HEK293 (cell line): ENCODE data around the gene HIRA.

Source experiments
- CTCF ChIA-PET: fragments of 350-600 bp; formaldehyde crosslinking; extraction: SDS; loops from one replicate; lab custom pipeline; 2021; ENCODE audit warnings: antibody characterized with exemption; lab: Yijun Ruan, JAX
- POLR2A ChIA-PET: fragments of 300-600 bp; formaldehyde crosslinking; extraction: SDS; loops from one replicate; lab custom pipeline; 2020; ENCODE audit warnings: antibody characterized with exemption, inconsistent platforms; lab: Yijun Ruan, JAX
- H3K27ac ChIP-seq: fragments of 200-500 bp; sonication (Bioruptor generic); 2 replicates; pipeline ENCODE4 v1.5.1; 2014; ENCODE audit warnings: low read depth, low read length, control low read depth, inconsistent platforms; ENCODE audit errors: extremely low read depth
- H3K36me3 ChIP-seq, 2 experiments: fragments of 200-500 bp in 1 of 2; sonication (Bioruptor generic) in 1 of 2; 1 replicate in 1 of 2; 2 replicates in 1 of 2; pipeline ENCODE4 v1.5.1; 2014 to 2017; ENCODE audit warnings: inconsistent platforms in 2 of 2, low read length in 2 of 2; ENCODE audit not compliant: control insufficient read depth in 2 of 2, insufficient read depth in 1 of 2
- H3K4me1 ChIP-seq: fragments of 200-500 bp; sonication (Bioruptor generic); 2 replicates; pipeline ENCODE4 v1.5.1; 2014; ENCODE audit warnings: mild to moderate bottlenecking, low read length, inconsistent platforms; ENCODE audit not compliant: control insufficient read depth, insufficient read depth
- H3K4me3 ChIP-seq: 2 replicates; pipeline ENCODE4 v1.5.1; 2011; ENCODE audit warnings: low read depth, mild to moderate bottlenecking, control low read depth, low read length, moderate library complexity
- H3K9me3 ChIP-seq: fragments of 200-500 bp; sonication (Bioruptor generic); 2 replicates; pipeline ENCODE4 v1.5.1; 2014; ENCODE audit warnings: low read depth, low read length, inconsistent platforms; ENCODE audit not compliant: control insufficient read depth, insufficient read depth
- KLF10 ChIP-seq: fragments of 450-650 bp; IDR thresholded peaks from 2 replicates; pipeline ENCODE4 v1.5.1; 2018; ENCODE audit warnings: missing biosample characterization, mild to moderate bottlenecking, missing genetic modification characterization
- KLF9 ChIP-seq: fragments of 450-650 bp; formaldehyde crosslinking; IDR thresholded peaks from 2 replicates; pipeline ENCODE4 v1.5.1; 2016; ENCODE audit warnings: missing biosample characterization, missing genetic modification characterization, low read depth
- OVOL3 ChIP-seq: fragments of 450-650 bp; formaldehyde crosslinking; IDR thresholded peaks from 2 replicates; pipeline ENCODE4 v1.5.1; 2016; ENCODE audit warnings: missing biosample characterization, missing genetic modification characterization
- SCRT2 ChIP-seq: fragments of 450-650 bp; formaldehyde crosslinking; IDR thresholded peaks from 2 replicates; pipeline ENCODE4 v1.5.1; 2016; ENCODE audit warnings: missing biosample characterization, missing genetic modification characterization
- TRIM28 ChIP-seq: IDR thresholded peaks from 2 replicates; pipeline ENCODE4 v1.6.1; 2011; ENCODE audit warnings: low read length, control low read depth, borderline replicate concordance
- ZEB2 ChIP-seq: fragments of 450-650 bp; formaldehyde crosslinking; IDR thresholded peaks from 2 replicates; pipeline ENCODE4 v1.5.1; 2016; ENCODE audit warnings: missing biosample characterization, missing genetic modification characterization
- ZFHX2 ChIP-seq: fragments of 450-650 bp; formaldehyde crosslinking; conservative IDR thresholded peaks from 2 replicates; pipeline ENCODE4 v1.5.1; 2016; ENCODE audit warnings: missing biosample characterization, missing genetic modification characterization
- ZIC2 ChIP-seq: fragments of 450-650 bp; formaldehyde crosslinking; IDR thresholded peaks from 2 replicates; pipeline ENCODE4 v1.5.1; 2016; ENCODE audit warnings: missing biosample characterization, missing genetic modification characterization
- ZNF138 ChIP-seq: fragments of 450-650 bp; formaldehyde crosslinking; IDR thresholded peaks from 2 replicates; pipeline ENCODE4 v1.5.1; 2016; ENCODE audit warnings: missing biosample characterization, missing genetic modification characterization, borderline replicate concordance
- ZNF146 ChIP-seq: fragments of 450-650 bp; formaldehyde crosslinking; IDR thresholded peaks from 2 replicates; pipeline ENCODE4 v1.5.1; 2016; ENCODE audit warnings: missing biosample characterization, missing genetic modification characterization
- ZNF16 ChIP-seq: fragments of 450-650 bp; formaldehyde crosslinking; IDR thresholded peaks from 2 replicates; pipeline ENCODE4 v1.5.1; 2016; ENCODE audit warnings: low read depth, missing biosample characterization, missing genetic modification characterization
- ZNF2 ChIP-seq: fragments of 450-650 bp; formaldehyde crosslinking; IDR thresholded peaks from 2 replicates; pipeline ENCODE4 v1.5.1; 2016; ENCODE audit warnings: missing biosample characterization, missing genetic modification characterization
- ZNF202 ChIP-seq: fragments of 450-650 bp; formaldehyde crosslinking; IDR thresholded peaks from 2 replicates; pipeline ENCODE4 v1.5.1; 2016; ENCODE audit warnings: missing biosample characterization, missing genetic modification characterization, borderline replicate concordance
- ZNF214 ChIP-seq: fragments of 450-650 bp; formaldehyde crosslinking; IDR thresholded peaks from 2 replicates; pipeline ENCODE4 v1.5.1; 2017; ENCODE audit warnings: missing biosample characterization, mild to moderate bottlenecking, missing genetic modification characterization, borderline replicate concordance
- ZNF223 ChIP-seq: fragments of 450-650 bp; formaldehyde crosslinking; IDR thresholded peaks from 2 replicates; pipeline ENCODE4 v1.5.1; 2016; ENCODE audit warnings: missing biosample characterization, missing genetic modification characterization
- ZNF335 ChIP-seq: fragments of 450-650 bp; formaldehyde crosslinking; conservative IDR thresholded peaks from 2 replicates; pipeline ENCODE4 v1.5.1; 2016; ENCODE audit warnings: missing biosample characterization, missing genetic modification characterization
- ZNF391 ChIP-seq: fragments of 450-650 bp; formaldehyde crosslinking; IDR thresholded peaks from 2 replicates; pipeline ENCODE4 v1.5.1; 2016; ENCODE audit warnings: low read depth, missing biosample characterization, missing genetic modification characterization, borderline replicate concordance
- ZNF404 ChIP-seq: fragments of 450-650 bp; formaldehyde crosslinking; IDR thresholded peaks from 2 replicates; pipeline ENCODE4 v1.5.1; 2017; ENCODE audit warnings: missing biosample characterization, missing genetic modification characterization
- ZNF433 ChIP-seq: fragments of 450-650 bp; formaldehyde crosslinking; IDR thresholded peaks from 2 replicates; pipeline ENCODE4 v1.5.1; 2016; ENCODE audit warnings: missing biosample characterization, missing genetic modification characterization, low read depth
- ZNF529 ChIP-seq: fragments of 450-650 bp; formaldehyde crosslinking; IDR thresholded peaks from 2 replicates; pipeline ENCODE4 v1.5.1; 2017; ENCODE audit warnings: missing genetic modification characterization, missing biosample characterization; ENCODE audit not compliant: insufficient replicate concordance
- ZNF623 ChIP-seq: fragments of 450-650 bp; formaldehyde crosslinking; IDR thresholded peaks from 2 replicates; pipeline ENCODE4 v1.5.1; 2016; ENCODE audit warnings: missing biosample characterization, missing genetic modification characterization
- ZNF629 ChIP-seq: fragments of 450-650 bp; formaldehyde crosslinking; IDR thresholded peaks from 2 replicates; pipeline ENCODE4 v1.5.1; 2017; ENCODE audit warnings: missing biosample characterization, missing genetic modification characterization
- TF ChIP-seq, protein P1 (sequence below): fragments of 450-650 bp; formaldehyde crosslinking; IDR thresholded peaks from 2 replicates; pipeline ENCODE4 v1.5.1; 2016; ENCODE audit warnings: missing biosample characterization, missing genetic modification characterization
- TF ChIP-seq, protein P2 (sequence below): fragments of 450-650 bp; formaldehyde crosslinking; IDR thresholded peaks from 2 replicates; pipeline ENCODE4 v1.5.1; 2016; ENCODE audit warnings: missing biosample characterization, missing genetic modification characterization
- TF ChIP-seq, protein P3 (sequence below): fragments of 450-650 bp; formaldehyde crosslinking; IDR thresholded peaks from 2 replicates; pipeline ENCODE4 v1.5.1; 2016; ENCODE audit warnings: missing biosample characterization, missing genetic modification characterization
- TF ChIP-seq, protein P4 (sequence below): fragments of 450-650 bp; formaldehyde crosslinking; IDR thresholded peaks from 2 replicates; pipeline ENCODE4 v1.5.1; 2016; ENCODE audit warnings: missing biosample characterization, missing genetic modification characterization
- TF ChIP-seq, protein P5 (sequence below): fragments of 450-650 bp; formaldehyde crosslinking; IDR thresholded peaks from 2 replicates; pipeline ENCODE4 v1.5.1; 2016; ENCODE audit warnings: missing biosample characterization, missing genetic modification characterization

Gene HIRA

DNA sequence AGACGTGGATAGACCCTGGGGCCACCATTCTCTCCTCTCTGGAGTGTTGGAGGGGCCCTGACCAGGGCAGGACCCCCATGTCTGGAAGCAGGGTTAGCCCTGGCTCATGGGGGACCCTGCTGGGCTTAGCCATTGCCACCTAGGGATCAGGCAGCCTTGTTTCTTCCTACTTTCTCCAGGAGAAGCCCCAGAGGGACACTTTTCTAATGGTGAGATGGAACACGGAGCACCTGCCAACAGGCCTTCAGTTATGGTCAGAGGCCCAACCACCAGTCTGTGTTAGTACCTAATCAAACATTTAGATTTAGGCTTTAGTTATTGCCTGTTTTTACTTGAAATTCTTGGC lies 17.9 kb upstream of the HIRA start (continued):
- TF ChIP-seq, protein P1, sequence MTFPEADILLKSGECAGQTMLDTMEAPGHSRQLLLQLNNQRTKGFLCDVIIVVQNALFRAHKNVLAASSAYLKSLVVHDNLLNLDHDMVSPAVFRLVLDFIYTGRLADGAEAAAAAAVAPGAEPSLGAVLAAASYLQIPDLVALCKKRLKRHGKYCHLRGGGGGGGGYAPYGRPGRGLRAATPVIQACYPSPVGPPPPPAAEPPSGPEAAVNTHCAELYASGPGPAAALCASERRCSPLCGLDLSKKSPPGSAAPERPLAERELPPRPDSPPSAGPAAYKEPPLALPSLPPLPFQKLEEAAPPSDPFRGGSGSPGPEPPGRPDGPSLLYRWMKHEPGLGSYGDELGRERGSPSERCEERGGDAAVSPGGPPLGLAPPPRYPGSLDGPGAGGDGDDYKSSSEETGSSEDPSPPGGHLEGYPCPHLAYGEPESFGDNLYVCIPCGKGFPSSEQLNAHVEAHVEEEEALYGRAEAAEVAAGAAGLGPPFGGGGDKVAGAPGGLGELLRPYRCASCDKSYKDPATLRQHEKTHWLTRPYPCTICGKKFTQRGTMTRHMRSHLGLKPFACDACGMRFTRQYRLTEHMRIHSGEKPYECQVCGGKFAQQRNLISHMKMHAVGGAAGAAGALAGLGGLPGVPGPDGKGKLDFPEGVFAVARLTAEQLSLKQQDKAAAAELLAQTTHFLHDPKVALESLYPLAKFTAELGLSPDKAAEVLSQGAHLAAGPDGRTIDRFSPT, result no peak
- no peak for TF ChIP-seq ZNF2 (tag by site-specific recombination)
- no peak for TF ChIP-seq ZEB2 (tag by site-specific recombination)
- TF ChIP-seq SCRT2, result no peak

DNA sequence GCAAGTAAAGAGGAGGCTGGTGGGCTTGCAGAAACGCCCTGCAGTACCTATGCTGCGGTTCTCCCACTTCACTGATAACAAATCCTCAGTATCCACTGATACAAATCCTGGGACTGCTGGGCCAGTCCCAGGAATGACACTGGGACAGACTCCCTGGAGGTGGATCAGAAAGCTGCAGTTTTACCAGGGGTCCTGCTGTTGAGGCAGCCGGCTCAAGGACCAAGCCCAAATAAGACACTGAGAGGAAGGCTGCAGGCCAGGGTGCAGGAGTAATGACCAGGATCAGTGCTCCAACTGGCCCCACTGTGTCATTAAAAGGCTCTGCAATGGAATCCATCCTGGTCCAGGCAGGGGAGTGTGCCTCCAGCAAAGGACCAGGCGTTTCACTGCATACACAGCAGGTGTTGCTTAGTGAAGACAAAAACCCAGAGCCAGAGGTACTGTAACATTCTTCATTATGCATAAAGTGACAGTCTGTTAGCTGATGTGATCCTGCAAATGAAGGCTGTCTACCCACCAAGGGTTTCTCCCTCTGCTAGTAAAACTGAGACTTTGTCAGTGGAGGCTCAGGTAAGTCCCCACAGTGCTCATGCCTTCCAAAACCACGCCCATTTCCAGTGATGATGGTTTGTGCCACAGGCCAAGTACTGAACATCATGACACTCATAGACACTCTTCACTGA lies 17.3 kb upstream of the HIRA start:
- peak overlapping the region; percentile 79 for H3K4me3 ChIP-seq
- no peak overlapping the region; the same call in 1 of the 2 replicates for H3K27ac ChIP-seq
- no peaks in the 10 kb centered on the region for H3K4me1 ChIP-seq
- peaks cover 5 to 72% of the 10 kb centered on the region in 2 experiments; a peak in 2 of 3 replicates for H3K36me3 ChIP-seq
- H3K9me3 ChIP-seq, result no peaks in the 10 kb centered on the region
- POLR2A ChIA-PET, result interaction anchor here (2.2 kb wide), 1 partner anchor 17 kb away, joined by 13 read pairs; the partner anchor contains the start of genes HIRA and MRPL40
- CTCF ChIA-PET, result no interaction called here
- no peak for TF ChIP-seq ZNF214
- TF ChIP-seq, protein P2, sequence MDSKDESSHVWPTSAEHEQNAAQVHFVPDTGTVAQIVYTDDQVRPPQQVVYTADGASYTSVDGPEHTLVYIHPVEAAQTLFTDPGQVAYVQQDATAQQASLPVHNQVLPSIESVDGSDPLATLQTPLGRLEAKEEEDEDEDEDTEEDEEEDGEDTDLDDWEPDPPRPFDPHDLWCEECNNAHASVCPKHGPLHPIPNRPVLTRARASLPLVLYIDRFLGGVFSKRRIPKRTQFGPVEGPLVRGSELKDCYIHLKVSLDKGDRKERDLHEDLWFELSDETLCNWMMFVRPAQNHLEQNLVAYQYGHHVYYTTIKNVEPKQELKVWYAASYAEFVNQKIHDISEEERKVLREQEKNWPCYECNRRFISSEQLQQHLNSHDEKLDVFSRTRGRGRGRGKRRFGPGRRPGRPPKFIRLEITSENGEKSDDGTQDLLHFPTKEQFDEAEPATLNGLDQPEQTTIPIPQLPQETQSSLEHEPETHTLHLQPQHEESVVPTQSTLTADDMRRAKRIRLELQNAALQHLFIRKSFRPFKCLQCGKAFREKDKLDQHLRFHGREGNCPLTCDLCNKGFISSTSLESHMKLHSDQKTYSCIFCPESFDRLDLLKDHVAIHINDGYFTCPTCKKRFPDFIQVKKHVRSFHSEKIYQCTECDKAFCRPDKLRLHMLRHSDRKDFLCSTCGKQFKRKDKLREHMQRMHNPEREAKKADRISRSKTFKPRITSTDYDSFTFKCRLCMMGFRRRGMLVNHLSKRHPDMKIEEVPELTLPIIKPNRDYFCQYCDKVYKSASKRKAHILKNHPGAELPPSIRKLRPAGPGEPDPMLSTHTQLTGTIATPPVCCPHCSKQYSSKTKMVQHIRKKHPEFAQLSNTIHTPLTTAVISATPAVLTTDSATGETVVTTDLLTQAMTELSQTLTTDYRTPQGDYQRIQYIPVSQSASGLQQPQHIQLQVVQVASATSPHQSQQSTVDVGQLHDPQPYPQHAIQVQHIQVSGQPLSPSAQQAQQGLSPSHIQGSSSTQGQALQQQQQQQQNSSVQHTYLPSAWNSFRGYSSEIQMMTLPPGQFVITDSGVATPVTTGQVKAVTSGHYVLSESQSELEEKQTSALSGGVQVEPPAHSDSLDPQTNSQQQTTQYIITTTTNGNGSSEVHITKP (tag by site-specific recombination), result 0 out of 2 replicates have a peak, but pooled peaks have one; percentile 36
- no peak for TF ChIP-seq ZNF335 (tag by site-specific recombination)
- TF ChIP-seq ZNF629 (tag by site-specific recombination), result no peak
- no peak for TF ChIP-seq ZNF138
- peak; percentile 23; the same call in 1 of the 2 replicates for TF ChIP-seq ZIC2 (tag by site-specific recombination)
- TF ChIP-seq ZNF202 (tag by site-specific recombination), result no peak
- no peak for TF ChIP-seq ZNF16 (tag by site-specific recombination)
- no peak for TF ChIP-seq ZNF433 (tag by site-specific recombination)
- TF ChIP-seq OVOL3 (tag by site-specific recombination), result no peak
- TF ChIP-seq, protein P3, sequence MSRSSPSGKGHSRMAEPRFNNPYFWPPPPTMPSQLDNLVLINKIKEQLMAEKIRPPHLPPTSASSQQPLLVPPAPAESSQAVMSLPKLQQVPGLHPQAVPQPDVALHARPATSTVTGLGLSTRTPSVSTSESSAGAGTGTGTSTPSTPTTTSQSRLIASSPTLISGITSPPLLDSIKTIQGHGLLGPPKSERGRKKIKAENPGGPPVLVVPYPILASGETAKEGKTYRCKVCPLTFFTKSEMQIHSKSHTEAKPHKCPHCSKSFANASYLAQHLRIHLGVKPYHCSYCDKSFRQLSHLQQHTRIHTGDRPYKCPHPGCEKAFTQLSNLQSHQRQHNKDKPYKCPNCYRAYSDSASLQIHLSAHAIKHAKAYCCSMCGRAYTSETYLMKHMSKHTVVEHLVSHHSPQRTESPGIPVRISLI (tag by site-specific recombination), result no peak
- TF ChIP-seq ZNF404, result no peak
- TF ChIP-seq ZNF391 (tag by site-specific recombination), result no peak
- no peak for TF ChIP-seq ZNF223
- no peak for TF ChIP-seq ZNF146 (tag by site-specific recombination)
- no peak for TF ChIP-seq TRIM28
- TF ChIP-seq ZNF529 (tag by site-specific recombination), result no peak
- TF ChIP-seq KLF9 (tag by site-specific recombination), result peak; percentile 54; the same call in 1 of the 2 replicates
- no peak for TF ChIP-seq ZFHX2 (tag by site-specific recombination)
- TF ChIP-seq, protein P4, sequence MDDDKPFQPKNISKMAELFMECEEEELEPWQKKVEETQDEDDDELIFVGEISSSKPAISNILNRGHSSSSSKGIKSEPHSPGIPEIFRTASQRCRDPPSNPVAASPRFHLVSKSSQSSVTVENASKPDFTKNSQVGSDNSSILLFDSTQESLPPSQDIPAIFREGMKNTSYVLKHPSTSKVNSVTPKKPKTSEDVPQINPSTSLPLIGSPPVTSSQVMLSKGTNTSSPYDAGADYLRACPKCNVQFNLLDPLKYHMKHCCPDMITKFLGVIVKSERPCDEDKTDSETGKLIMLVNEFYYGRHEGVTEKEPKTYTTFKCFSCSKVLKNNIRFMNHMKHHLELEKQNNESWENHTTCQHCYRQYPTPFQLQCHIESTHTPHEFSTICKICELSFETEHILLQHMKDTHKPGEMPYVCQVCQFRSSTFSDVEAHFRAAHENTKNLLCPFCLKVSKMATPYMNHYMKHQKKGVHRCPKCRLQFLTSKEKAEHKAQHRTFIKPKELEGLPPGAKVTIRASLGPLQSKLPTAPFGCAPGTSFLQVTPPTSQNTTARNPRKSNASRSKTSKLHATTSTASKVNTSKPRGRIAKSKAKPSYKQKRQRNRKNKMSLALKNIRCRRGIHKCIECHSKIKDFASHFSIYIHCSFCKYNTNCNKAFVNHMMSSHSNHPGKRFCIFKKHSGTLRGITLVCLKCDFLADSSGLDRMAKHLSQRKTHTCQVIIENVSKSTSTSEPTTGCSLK (tag by site-specific recombination), result no peak
- TF ChIP-seq ZNF623 (tag by site-specific recombination), result peak; percentile 29; the same call in 1 of the 2 replicates
- TF ChIP-seq KLF10, result no peak
- TF ChIP-seq, protein P5, sequence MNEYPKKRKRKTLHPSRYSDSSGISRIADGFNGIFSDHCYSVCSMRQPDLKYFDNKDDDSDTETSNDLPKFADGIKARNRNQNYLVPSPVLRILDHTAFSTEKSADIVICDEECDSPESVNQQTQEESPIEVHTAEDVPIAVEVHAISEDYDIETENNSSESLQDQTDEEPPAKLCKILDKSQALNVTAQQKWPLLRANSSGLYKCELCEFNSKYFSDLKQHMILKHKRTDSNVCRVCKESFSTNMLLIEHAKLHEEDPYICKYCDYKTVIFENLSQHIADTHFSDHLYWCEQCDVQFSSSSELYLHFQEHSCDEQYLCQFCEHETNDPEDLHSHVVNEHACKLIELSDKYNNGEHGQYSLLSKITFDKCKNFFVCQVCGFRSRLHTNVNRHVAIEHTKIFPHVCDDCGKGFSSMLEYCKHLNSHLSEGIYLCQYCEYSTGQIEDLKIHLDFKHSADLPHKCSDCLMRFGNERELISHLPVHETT (tag by site-specific recombination), result no peak
